KOPT-K1 (cell line): Measurements from ENCODE around the gene APOO.

ENCODE experiments used
- H3K27ac ChIP-seq: fragments of 200-600 bp; sonication (generic); 2 replicates; pipeline ENCODE4 v1.5.1; 2016; ENCODE audit warnings: antibody characterized with exemption, mild to moderate bottlenecking, low read depth, low read length; ENCODE audit not compliant: poor library complexity, severe bottlenecking
- H3K36me3 ChIP-seq: fragments of 200-600 bp; sonication (generic); 2 replicates; pipeline ENCODE4 v1.5.1; 2017; ENCODE audit warnings: antibody characterized with exemption, mild to moderate bottlenecking, low read length, moderate library complexity; ENCODE audit not compliant: insufficient read depth
- H3K9me3 ChIP-seq: fragments of 200-600 bp; sonication (generic); 2 replicates; pipeline ENCODE4 v1.5.1; 2017; ENCODE audit warnings: antibody characterized with exemption, low read length, mild to moderate bottlenecking; ENCODE audit not compliant: insufficient read depth, poor library complexity, severe bottlenecking

Gene APOO

GRCh38 chrX:23799469-23800065, 108.2 kb downstream of the APOO start:
- Histone ChIP-seq H3K9me3 (no peaks in the 10 kb centered on the region), H3K27ac (no peak overlapping the region), H3K36me3 (no peaks in the 10 kb centered on the region)

- H3K27ac ChIP-seq = no peak overlapping the region
- no peaks in the 10 kb centered on the region for H3K9me3 ChIP-seq
- H3K36me3 ChIP-seq = no peaks in the 10 kb centered on the region
Observed at GRCh38 chrX:23797371-23798128, 110.2 kb downstream of the APOO start.

GRCh38 chrX:23795221-23795620, 112.5 kb downstream of the APOO start:
- no peak overlapping the region for H3K27ac ChIP-seq
- H3K36me3 ChIP-seq = no peaks in the 10 kb centered on the region
- no peaks in the 10 kb centered on the region for H3K9me3 ChIP-seq

GRCh38 chrX:23792861-23793553, 114.7 kb downstream of the APOO start:
- no peak overlapping the region for H3K27ac ChIP-seq
- H3K36me3 ChIP-seq = no peaks in the 10 kb centered on the region
- H3K9me3 ChIP-seq = no peaks in the 10 kb centered on the region

- Histone ChIP-seq H3K9me3 (no peaks in the 10 kb centered on the region), H3K36me3 (peaks cover 10% of the 10 kb centered on the region), H3K27ac (no peak overlapping the region)
Observed at GRCh38 chrX:23790155-23790497, 117.6 kb downstream of the APOO start.

- H3K9me3 ChIP-seq = no peaks in the 10 kb centered on the region
- H3K36me3 ChIP-seq = peaks cover 16% of the 10 kb centered on the region
- H3K27ac ChIP-seq = no peak overlapping the region
Observed at GRCh38 chrX:23789386-23790154, 118.2 kb downstream of the APOO start.

- no peaks in the 10 kb centered on the region for H3K9me3 ChIP-seq
- H3K27ac ChIP-seq = no peak overlapping the region
- H3K36me3 ChIP-seq = peaks cover 16% of the 10 kb centered on the region
Observed at GRCh38 chrX:23788946-23789345, 118.8 kb downstream of the APOO start.

- Histone ChIP-seq H3K27ac (no peak overlapping the region), H3K9me3 (no peaks in the 10 kb centered on the region), H3K36me3 (peaks cover 16% of the 10 kb centered on the region)
Observed at GRCh38 chrX:23788521-23788920, 119.2 kb downstream of the APOO start.

GRCh38 chrX:23787745-23788118, 120.0 kb downstream of the APOO start:
- no peak overlapping the region for H3K27ac ChIP-seq
- peaks cover 16% of the 10 kb centered on the region for H3K36me3 ChIP-seq
- H3K9me3 ChIP-seq = no peaks in the 10 kb centered on the region

- no peaks in the 10 kb centered on the region for H3K9me3 ChIP-seq
- H3K27ac ChIP-seq = no peak overlapping the region
- H3K36me3 ChIP-seq = peaks cover 16% of the 10 kb centered on the region
Observed at GRCh38 chrX:23786268-23786815, 121.4 kb downstream of the APOO start.

- Histone ChIP-seq H3K9me3 (no peaks in the 10 kb centered on the region), H3K27ac (no peak overlapping the region), H3K36me3 (peaks cover 16% of the 10 kb centered on the region)
Observed at GRCh38 chrX:23785580-23785979, 122.2 kb downstream of the APOO start.

GRCh38 chrX:23784470-23785331, 123.0 kb downstream of the APOO start:
- Histone ChIP-seq H3K27ac (peak overlapping the region; percentile 76), H3K9me3 (no peaks in the 10 kb centered on the region), H3K36me3 (peaks cover 16% of the 10 kb centered on the region)

- H3K36me3 ChIP-seq = peaks cover 16% of the 10 kb centered on the region
- H3K9me3 ChIP-seq = no peaks in the 10 kb centered on the region
- peak overlapping the region; percentile 76 for H3K27ac ChIP-seq
Observed at GRCh38 chrX:23783589-23784469, 123.9 kb downstream of the APOO start.
